ENCODE results near the gene ZNF718.
"Not testable (repeated sequence)": the region's sequence is repeated elsewhere in the genome, so short reads cannot be mapped to it uniquely, and the experiment has no call there.

The ZNF718 gene

GRCh38 chr4:124275-125081 is at the start of gene ZNF718:
ZNF718 (plus strand) TSS chr4:124501; CDS start chr4:124671, 170 bp downstream.
- DNase-seq = peak; percentile 36 to 97 (median 90)

- DNase-seq = no peak
Observed at GRCh38 chr4:85951-86350, 38.4 kb upstream of the ZNF718 start.

GRCh38 chr4:86559-87324 is 37.6 kb upstream of the ZNF718 start:
- DNase-seq = not testable (repeated sequence)

GRCh38 chr4:98386-98785 is 25.9 kb upstream of the ZNF718 start:
- DNase-seq = no peak

- DNase-seq = no peak
Observed at GRCh38 chr4:99863-100262, 24.4 kb upstream of the ZNF718 start.

GRCh38 chr4:107083-107443 is 17.2 kb upstream of the ZNF718 start:
- no peak for DNase-seq

GRCh38 chr4:107444-108429 is 16.6 kb upstream of the ZNF718 start:
- no peak for DNase-seq

GRCh38 chr4:112771-113170 is 11.5 kb upstream of the ZNF718 start:
- no peak for DNase-seq

- DNase-seq = no peak
Observed at GRCh38 chr4:113732-114131, 10.6 kb upstream of the ZNF718 start.

GRCh38 chr4:114149-114548 is 10.2 kb upstream of the ZNF718 start:
- no peak for DNase-seq

- DNase-seq = no peak
Observed at GRCh38 chr4:116499-116898, 7.8 kb upstream of the ZNF718 start.

GRCh38 chr4:120616-121015 is 3.7 kb upstream of the ZNF718 start:
- DNase-seq = no peak

- DNase-seq = no peak
Observed at GRCh38 chr4:121408-122084, 2.8 kb upstream of the ZNF718 start.

GRCh38 chr4:123922-124274 is 403 bp upstream of the ZNF718 start:
- DNase-seq = not testable (repeated sequence)

GRCh38 chr4:125091-125771 is 930 bp downstream of the ZNF718 start:
- peak in 29 of 58 donors; percentile 4 to 63 (median 30) for DNase-seq

- DNase-seq = no peak
Observed at GRCh38 chr4:125833-126232, 1.5 kb downstream of the ZNF718 start.

GRCh38 chr4:132483-132882 is 8.2 kb downstream of the ZNF718 start:
- DNase-seq = no peak

- no peak for DNase-seq
Observed at GRCh38 chr4:138935-139334, 14.6 kb downstream of the ZNF718 start.

- DNase-seq = no peak
Observed at GRCh38 chr4:139691-140090, 15.4 kb downstream of the ZNF718 start.

GRCh38 chr4:146621-147020 is 22.3 kb downstream of the ZNF718 start:
- no peak for DNase-seq

Measured in anterior cingulate cortex (tissue), 58 donors.